HG03460 (cell line): ENCODE data around the gene CELF2.
A peak's percentile ranks its signal among the peaks of the same experiment; 100 is the strongest.

Experiments
- ATAC-seq: cut with Tn5 transposase; IDR thresholded peaks from one replicate; pipeline ENCODE4 v1.9.1; 2021; ENCODE audit not compliant: unreplicated experiment

CELF2 gene

GRCh38 chr10:11093771-11094736 is 76.4 kb downstream of the CELF2 start:
- ATAC-seq: no peak

GRCh38 chr10:11095374-11095801 is 77.7 kb downstream of the CELF2 start:
- ATAC-seq: no peak

- ATAC-seq: no peak
Observed at GRCh38 chr10:11096422-11096821, 78.8 kb downstream of the CELF2 start.

- ATAC-seq: peak; percentile 75
Observed at GRCh38 chr10:11097686-11098085, 80.0 kb downstream of the CELF2 start.

- ATAC-seq: no peak
Observed at GRCh38 chr10:11098666-11099065, 81.0 kb downstream of the CELF2 start.

- ATAC-seq: no peak
Observed at GRCh38 chr10:11104772-11105675, 87.4 kb downstream of the CELF2 start.

GRCh38 chr10:11105676-11106004 is 88.0 kb downstream of the CELF2 start:
- ATAC-seq: no peak

GRCh38 chr10:11106621-11107374 is 89.1 kb downstream of the CELF2 start:
- ATAC-seq: no peak

GRCh38 chr10:11107948-11108347 is 90.3 kb downstream of the CELF2 start:
- no peak for ATAC-seq

- no peak for ATAC-seq
Observed at GRCh38 chr10:11108356-11108755, 90.7 kb downstream of the CELF2 start.

- no peak for ATAC-seq
Observed at GRCh38 chr10:11109590-11109989, 91.9 kb downstream of the CELF2 start.

GRCh38 chr10:11110539-11110938 is 92.9 kb downstream of the CELF2 start:
- ATAC-seq: no peak

GRCh38 chr10:11111490-11111889 is 93.8 kb downstream of the CELF2 start:
- ATAC-seq: no peak

- no peak for ATAC-seq
Observed at GRCh38 chr10:11112718-11113117, 95.0 kb downstream of the CELF2 start.

GRCh38 chr10:11113156-11113555 is 95.5 kb downstream of the CELF2 start:
- ATAC-seq: peak; percentile 88

GRCh38 chr10:11114269-11114668 is 96.6 kb downstream of the CELF2 start:
- no peak for ATAC-seq

- no peak for ATAC-seq
Observed at GRCh38 chr10:11115337-11115736, 97.7 kb downstream of the CELF2 start.

- no peak for ATAC-seq
Observed at GRCh38 chr10:11116361-11116760, 98.7 kb downstream of the CELF2 start.

GRCh38 chr10:11116817-11117216 is 99.1 kb downstream of the CELF2 start:
- no peak for ATAC-seq

GRCh38 chr10:11118686-11119085 is 101.0 kb downstream of the CELF2 start:
- ATAC-seq: no peak

- ATAC-seq: no peak
Observed at GRCh38 chr10:11119843-11120242, 102.2 kb downstream of the CELF2 start.
